Stimulated activated naive CD8-positive, alpha-beta T cell treated with anti-CD3 and anti-CD28 coated beads, Interleukin-15, Interleukin-2, amounts not matched to agents 100 U/mL and 50 U/mL, for 24 hours (primary cell): Measurements from ENCODE around the gene PRICKLE4.
"Not testable (repeated sequence)": the region's sequence is repeated elsewhere in the genome, so short reads cannot be mapped to it uniquely, and the experiment has no call there.

Experiments used
- ATAC-seq: fragments of 150-1000 bp; cut with Tn5 transposase; one replicate; pipeline ENCODE4 v1.10.0; 2021
- DNase-seq: peaks from one replicate; pipeline ENCODE4 v3.0.0; 2021

PRICKLE4 gene

DNA sequence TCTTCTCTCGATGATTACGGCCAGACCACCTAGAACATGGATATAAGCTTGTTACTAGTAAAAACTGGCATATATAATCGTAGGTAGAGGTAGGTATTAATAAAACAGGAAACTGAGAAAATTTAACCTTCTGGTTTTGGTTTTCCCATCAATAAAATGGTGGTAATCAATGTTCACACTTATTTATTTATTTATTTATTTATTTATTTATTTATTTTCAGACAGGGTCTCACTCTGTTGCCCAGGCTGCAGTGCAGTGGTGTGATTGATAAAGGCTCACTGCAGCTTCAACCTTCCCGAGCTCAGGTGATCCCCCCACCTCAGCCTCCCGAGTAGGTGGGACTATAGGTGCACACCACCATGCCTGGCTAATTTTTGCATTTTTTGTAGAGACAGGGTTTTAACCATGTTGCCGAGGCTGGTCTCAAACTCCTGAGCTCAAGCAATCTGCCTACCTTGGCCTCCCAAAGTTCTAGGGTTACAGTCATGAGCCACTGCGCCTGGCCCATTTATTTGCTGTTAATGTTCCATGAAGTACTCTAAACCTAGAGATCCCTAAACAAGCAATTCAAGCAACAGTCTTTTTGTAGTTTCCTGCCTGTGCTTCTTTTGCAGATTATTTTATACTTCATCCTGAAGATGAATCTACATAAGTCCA, 18.4 kb downstream of the PRICKLE4 start:
- ATAC-seq (no peak), DNase-seq (no peak)

DNA sequence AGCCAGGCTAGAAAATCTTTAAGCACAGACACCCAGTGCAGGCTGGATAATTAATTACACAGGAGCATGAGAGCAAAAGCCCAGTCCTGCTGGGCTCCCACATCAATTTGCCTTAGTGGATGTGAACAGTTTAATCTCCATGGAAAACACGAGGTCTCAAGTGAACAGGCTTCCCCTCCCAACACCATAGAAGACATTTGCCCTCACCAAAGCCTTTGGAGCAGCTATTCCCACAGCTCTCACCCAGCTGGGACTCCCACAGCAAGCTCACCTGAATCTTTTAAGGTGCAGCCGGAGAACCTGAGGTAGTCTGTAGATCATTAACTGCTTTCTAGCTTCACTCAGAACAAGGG, 19.0 kb downstream of the PRICKLE4 start:
- DNase-seq (no peak), ATAC-seq (no peak)

GRCh38 chr6:41801380-41801779, 20.8 kb downstream of the PRICKLE4 start:
- DNase-seq (no peak), ATAC-seq (no peak)

- no peak for DNase-seq
- ATAC-seq: no peak
These were observed 25.5 kb downstream of the PRICKLE4 start for GRCh38 chr6:41805830-41806774.

- no peak for ATAC-seq
- DNase-seq: no peak
These were observed 30.5 kb downstream of the PRICKLE4 start for GRCh38 chr6:41811095-41811494.

DNA sequence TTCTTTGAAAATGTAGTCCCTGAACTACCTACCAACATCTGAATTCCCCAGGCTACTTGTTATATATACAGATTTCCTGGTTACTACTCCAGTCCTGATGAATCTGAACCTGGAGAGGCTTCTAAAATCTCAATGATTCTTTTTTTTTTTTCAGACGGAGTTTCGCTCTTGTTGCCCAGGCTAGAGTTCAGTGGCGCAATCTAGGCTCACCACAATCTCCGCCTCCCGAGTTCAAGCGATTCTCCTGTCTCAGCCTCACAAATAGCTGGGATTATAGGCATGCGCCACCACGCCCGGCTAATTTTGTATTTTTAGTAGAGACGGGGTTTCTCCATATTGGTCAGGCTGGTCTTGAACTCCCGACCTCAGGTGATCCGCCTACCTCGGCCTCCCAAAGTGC, 31.4 kb downstream of the PRICKLE4 start:
- DNase-seq, ATAC-seq: not testable (repeated sequence)

DNA sequence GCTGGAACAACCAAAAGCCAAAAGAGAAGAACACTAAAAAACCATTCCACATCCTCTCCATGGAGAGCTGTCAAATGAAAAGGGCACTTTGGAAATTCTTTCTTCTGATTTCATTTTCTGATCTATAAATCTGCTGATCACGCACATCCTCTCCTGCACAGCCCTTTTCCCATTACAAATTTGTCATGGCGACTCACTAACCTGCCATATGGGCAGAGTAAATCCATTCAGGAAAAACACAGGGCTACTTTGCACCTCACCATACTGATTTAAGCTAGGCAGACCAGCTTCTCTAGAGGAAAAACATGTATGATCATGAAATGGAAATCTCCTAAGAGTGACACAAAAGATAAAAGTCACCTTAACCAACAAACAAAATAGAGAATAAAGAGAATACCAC, 32.9 kb downstream of the PRICKLE4 start:
- ATAC-seq (no peak), DNase-seq (no peak)

DNA sequence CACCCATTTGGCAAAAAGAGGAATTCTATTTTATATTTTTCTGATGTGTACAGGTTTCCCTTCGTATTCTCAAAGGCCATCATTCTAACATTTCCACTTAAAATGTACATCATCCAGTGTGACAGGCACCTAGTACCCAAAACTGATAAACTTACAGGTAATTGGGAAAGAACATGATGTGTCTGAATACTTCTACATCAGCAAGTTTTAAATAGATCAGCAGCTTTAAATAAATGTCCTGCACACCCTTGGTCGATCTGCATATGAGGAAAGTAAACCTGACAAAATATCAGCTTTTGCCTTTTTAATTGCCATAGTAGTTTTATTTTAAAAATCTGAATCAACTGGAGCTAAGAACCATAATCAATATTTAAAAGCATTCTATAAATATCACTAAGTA, 33.4 kb downstream of the PRICKLE4 start:
- DNase-seq (no peak), ATAC-seq (no peak)

DNA sequence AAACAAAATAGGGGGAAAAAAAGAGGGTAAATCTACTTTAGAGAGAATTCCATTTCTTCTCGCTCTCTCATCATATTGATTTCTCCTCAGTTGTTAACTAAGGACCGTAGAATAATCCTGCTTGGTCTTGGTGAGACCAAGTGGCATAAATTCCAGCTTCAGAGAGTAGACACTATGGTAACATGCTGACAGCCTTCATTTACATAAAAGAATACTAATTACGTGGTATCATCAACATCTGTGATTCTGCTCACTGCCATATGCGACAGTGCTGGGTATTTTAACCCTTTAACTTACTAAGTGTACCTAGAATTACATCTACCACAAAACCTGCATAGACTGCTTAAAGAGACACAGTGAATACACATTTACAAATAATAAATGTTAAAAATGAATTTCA, 34.0 kb downstream of the PRICKLE4 start:
- DNase-seq: no peak
- ATAC-seq: no peak

GRCh38 chr6:41815587-41815986, 35.0 kb downstream of the PRICKLE4 start:
- DNase-seq: no peak
- ATAC-seq: no peak

DNA sequence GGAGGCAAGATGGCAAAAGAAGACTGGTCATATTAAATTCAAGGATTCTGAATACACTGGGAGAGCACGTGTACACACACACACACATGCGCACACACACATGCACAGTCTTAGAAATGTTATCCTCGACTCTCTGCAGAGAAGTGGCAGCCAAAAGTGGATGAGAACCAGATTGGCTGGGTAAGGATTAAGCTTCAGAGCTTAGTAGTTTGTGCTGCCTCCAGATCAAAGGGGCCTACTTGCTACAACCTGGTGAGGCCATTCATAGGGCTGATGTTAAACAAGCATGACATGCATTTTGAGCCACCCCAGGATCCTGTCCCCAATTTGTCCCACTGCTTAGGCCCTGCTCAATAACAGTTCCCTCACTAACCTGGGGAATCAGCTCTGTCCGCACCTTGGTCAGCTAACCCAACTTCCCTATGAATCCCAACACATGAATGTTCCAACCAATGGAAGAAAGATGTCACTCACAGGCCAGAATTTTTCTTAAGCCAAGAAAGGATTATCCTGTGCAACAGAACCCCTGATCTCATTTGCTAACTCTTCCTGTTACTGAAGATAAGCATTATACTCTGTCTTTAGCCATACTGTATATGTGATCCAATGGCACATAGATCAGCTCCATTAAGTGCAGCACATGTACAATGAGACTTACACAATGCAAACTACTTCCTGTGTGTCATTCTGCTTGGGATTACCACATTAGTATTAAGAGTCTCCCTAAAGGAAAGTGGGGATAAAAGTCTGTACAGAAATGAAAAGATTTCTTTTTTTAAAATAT, 37.9 kb downstream of the PRICKLE4 start:
- no peak for DNase-seq
- ATAC-seq: no peak

DNA sequence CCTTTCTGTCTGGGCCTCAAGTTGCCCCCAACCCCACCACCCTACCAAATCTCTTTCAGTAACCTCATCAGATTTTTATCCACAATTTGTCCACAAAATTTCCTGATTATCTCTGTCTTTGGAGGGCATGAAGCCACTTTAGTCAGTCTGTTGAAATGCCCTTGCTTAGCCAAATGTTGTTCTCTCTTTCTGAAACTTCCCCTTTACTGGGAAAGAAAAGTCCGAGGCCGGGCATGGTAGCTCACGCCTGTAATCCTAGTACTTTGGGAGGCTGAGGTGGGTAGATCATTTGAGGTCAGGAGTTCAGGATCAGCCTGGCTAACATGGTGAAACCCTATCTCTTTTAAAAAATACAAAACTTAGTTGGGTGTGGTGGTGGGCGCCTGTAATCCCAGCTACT, 40.7 kb downstream of the PRICKLE4 start:
- DNase-seq (no peak), ATAC-seq (no peak)

- DNase-seq: no peak
- no peak for ATAC-seq
These were observed 41.4 kb downstream of the PRICKLE4 start for GRCh38 chr6:41822021-41822420.

GRCh38 chr6:41823178-41823577, 42.6 kb downstream of the PRICKLE4 start:
- DNase-seq (no peak), ATAC-seq (no peak)

- no peak for ATAC-seq
- no peak for DNase-seq
These were observed 44.3 kb downstream of the PRICKLE4 start for GRCh38 chr6:41824571-41825569.

GRCh38 chr6:41826343-41827022, 45.9 kb downstream of the PRICKLE4 start:
- no peak for DNase-seq
- no peak for ATAC-seq

- DNase-seq (no peak), ATAC-seq (no peak)
These were observed 51.7 kb downstream of the PRICKLE4 start for GRCh38 chr6:41832263-41832662.

DNA sequence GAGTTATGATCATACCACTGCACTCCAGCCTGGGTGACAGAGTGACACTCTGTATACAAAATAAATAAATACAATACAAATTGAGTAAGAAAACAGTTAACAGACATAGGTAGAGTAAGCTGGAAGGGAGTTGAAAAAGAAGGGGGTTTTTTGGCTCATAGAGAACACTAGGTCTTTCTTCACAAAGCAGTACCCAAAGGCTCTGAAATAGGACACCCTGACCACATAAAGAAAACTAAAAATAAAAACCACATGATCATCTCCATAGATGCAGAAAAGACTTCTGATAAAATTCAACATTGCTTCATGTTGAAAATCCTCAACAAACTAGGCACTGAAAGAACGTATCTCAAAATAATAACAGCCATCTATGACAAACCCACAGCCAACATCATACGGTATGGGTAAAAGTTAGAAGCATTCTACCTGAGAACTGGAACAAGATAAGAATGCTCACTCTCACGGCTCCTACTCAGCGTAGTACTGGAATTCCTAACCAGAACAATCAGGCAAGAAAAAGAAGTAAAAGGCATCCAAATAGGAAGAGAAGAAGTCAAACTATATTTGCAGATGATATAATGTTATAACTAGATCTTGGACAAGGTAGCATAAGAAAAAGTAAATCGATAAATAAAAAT, 55.6 kb downstream of the PRICKLE4 start:
- no peak for DNase-seq

GRCh38 chr6:41836660-41837052, 56.1 kb downstream of the PRICKLE4 start:
- no peak for DNase-seq
- no peak for ATAC-seq

More for the DNA sequence above, 55.6 kb downstream of the PRICKLE4 start:
- no peak for ATAC-seq
